T-helper 1 cell (primary cell): ENCODE data around the gene GRPR.
"Not testable (repeated sequence)": the region's sequence is repeated elsewhere in the genome, so short reads cannot be mapped to it uniquely, and the experiment has no call there.

ENCODE experiments used
- DNase-seq, 5 donors: peaks; one replicate each; pipeline ENCODE4 v3.0.0-alpha.2; 2012 to 2020

The GRPR gene

GRCh38 chrX:16137416-16138107, 14.2 kb downstream of the GRPR start:
- no peak for DNase-seq

GRCh38 chrX:16138108-16138427, 14.7 kb downstream of the GRPR start:
- DNase-seq, result peak in 1 of 5 donors; percentile 7

GRCh38 chrX:16140448-16140847, 17.1 kb downstream of the GRPR start:
- DNase-seq, result no peak

- DNase-seq, result no peak
Measured at GRCh38 chrX:16140983-16141382, 17.6 kb downstream of the GRPR start.

- DNase-seq, result no peak
Measured at GRCh38 chrX:16141422-16142245, 18.3 kb downstream of the GRPR start.

- DNase-seq, result no peak
Measured at GRCh38 chrX:16142246-16142558, 18.8 kb downstream of the GRPR start.

- no peak for DNase-seq
Measured at GRCh38 chrX:16143968-16144367, 20.6 kb downstream of the GRPR start.

- no peak for DNase-seq
Measured at GRCh38 chrX:16144420-16144819, 21.1 kb downstream of the GRPR start.

- not testable (repeated sequence) for DNase-seq
Measured at GRCh38 chrX:16145093-16145492, 21.7 kb downstream of the GRPR start.

GRCh38 chrX:16145656-16146055, 22.3 kb downstream of the GRPR start:
- no peak for DNase-seq

- no peak for DNase-seq
Measured at GRCh38 chrX:16148896-16149295, 25.5 kb downstream of the GRPR start.

GRCh38 chrX:16155581-16156096, 32.3 kb downstream of the GRPR start:
- no peak for DNase-seq

- DNase-seq, result no peak
Measured at GRCh38 chrX:16156692-16157331, 33.4 kb downstream of the GRPR start.

- DNase-seq, result no peak
Measured at GRCh38 chrX:16160729-16161128, 37.4 kb downstream of the GRPR start.

GRCh38 chrX:16161173-16161572, 37.8 kb downstream of the GRPR start:
- not testable (repeated sequence) for DNase-seq

GRCh38 chrX:16162391-16162790, 39.0 kb downstream of the GRPR start:
- no peak for DNase-seq

- no peak for DNase-seq
Measured at GRCh38 chrX:16164748-16165147, 41.4 kb downstream of the GRPR start.

GRCh38 chrX:16167181-16167580, 43.8 kb downstream of the GRPR start, which contains the start of gene MAGEB17:
Gene MAGEB17 (plus strand): TSS chrX:16167481. CDS start chrX:16170383, 2,902 bp downstream.
- DNase-seq, result no peak

GRCh38 chrX:16171039-16171438, 47.7 kb downstream of the GRPR start:
- DNase-seq, result no peak

- no peak for DNase-seq
Measured at GRCh38 chrX:16171944-16172343, 48.6 kb downstream of the GRPR start.

- DNase-seq, result no peak
Measured at GRCh38 chrX:16172391-16172790, 49.0 kb downstream of the GRPR start.

GRCh38 chrX:16175329-16176061, 52.1 kb downstream of the GRPR start:
- no peak for DNase-seq

- no peak for DNase-seq
Measured at GRCh38 chrX:16177260-16177659, 53.9 kb downstream of the GRPR start.
